ENCODE results near the gene ZNF48. TPM values are rescaled to one million over a fixed set of nuclear protein-coding genes. Genes with fewer than 3 reads are reported as not detected.
A peak's percentile ranks its signal among the peaks of the same experiment; 100 is the strongest.

Gene ZNF48
- total and polyA plus RNA-seq, 2 donors (not counting 1 experiment from before 2014, with no cell fraction given): 8.4 to 13.3 TPM

DNA sequence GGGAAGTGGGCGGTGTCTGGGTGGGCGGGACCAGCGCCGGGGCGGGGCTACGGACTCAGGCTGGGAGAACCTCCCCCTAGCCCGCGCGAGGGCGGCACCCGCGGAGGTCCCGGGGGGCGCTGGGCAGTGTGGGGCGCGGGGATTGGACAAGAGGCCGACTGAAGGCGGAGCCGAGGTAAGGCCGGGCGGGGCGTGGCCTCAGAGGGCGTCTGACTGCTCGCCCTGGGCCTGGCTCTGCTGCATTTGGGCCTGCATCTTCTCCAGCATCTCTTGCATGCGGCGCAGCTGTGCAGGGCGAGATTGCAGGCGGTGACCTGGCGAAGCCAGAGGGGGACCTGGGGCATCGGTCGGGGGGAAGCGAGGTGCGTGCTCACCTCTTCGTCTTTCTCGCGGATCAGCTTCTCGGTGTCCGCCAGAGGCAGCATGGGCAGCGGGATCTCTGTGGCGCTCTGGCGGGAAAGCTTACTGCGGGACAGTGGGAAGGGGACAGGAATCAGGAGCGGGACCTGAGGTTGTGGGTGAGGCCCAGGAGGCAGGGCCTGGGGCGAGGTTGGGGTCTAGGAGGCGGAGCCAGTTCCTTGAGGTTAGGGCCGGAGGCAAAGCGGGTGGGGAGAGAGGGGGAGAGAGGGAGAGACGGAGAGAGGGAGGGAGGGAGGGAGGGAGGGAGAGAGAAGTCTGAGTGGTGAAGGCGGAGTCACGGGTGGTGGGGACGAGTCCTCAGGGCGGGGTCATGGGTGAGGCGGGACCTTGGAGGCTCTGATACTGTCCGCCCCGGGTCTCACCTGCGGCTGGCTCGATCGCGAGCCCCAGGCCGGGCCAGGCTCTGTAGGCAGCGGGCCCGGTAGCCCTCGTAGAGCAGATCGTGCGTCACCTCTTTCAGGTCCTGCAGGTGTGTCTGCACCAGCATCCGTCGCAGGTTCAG lies 16.7 kb upstream of the ZNF48 start:
- H3K4me1 Mint-ChIP-seq: peaks cover 50% of the 10 kb centered on the region
- Histone ChIP-seq H3K27ac (ENCODE audit: low read length in 2 of 2) (peak overlapping the region; percentile 97 to 100), H3K4me2 (replicated peaks; ENCODE audit: low read depth, low read length, poor library complexity, severe bottlenecking) (peak overlapping the region; percentile 100)

More for the DNA sequence above, 16.7 kb upstream of the ZNF48 start:
- DNase-seq (peak; percentile 99), ATAC-seq (ENCODE audit: low read depth) (peak; percentile 85)
- intact Hi-C loops (cut with micrococcal nuclease): loop anchor here (1.0 to 10.0 kb wide), 10 partner anchors 8 to 1454 kb away; partner anchors contain the start of genes ALDOA, CD2BP2, FBRS and ITGAL
- H3K4me3 ChIP-seq (ENCODE audit: control extremely low read depth in 1 of 5, extremely low read depth in 1 of 5, insufficient read depth in 1 of 5, low read depth in 2 of 5, low read length in 4 of 5): peak overlapping the region; percentile 42 to 87 (median 68)
- peaks cover 46% of the 10 kb centered on the region for H3K79me2 ChIP-seq (ENCODE audit: control insufficient read depth, insufficient read depth, low read length)
- peak overlapping the region; percentile 94 for H3K4me3 Mint-ChIP-seq
- ChIA-PET CTCF (interaction anchor here (0.6 to 2.0 kb wide), 7 partner anchors 17 to 250 kb away, joined by 3 to 9 read pairs (median 4); partner anchors contain the start of genes ZNF48 and ZNF771), POLR2A (interaction anchor here (0.5 to 3.0 kb wide), 15 partner anchors 14 to 1855 kb away, joined by 3 to 11 read pairs (median 6); partner anchors contain the start of genes CORO1A, ZNF48 and ZNF771)
- WGBS (ENCODE audit: insufficient coverage): under 1% methylated on average over 60 of the region's 67 CpGs
- TF ChIP-seq CTCF (IDR thresholded peaks at IDR 0.05) (no peak), EZH2 (IDR thresholded peaks at IDR 0.05; ENCODE audit: borderline replicate concordance, insufficient read depth, low read depth, low read length, poor library complexity, severe bottlenecking) (no peak)
- no peaks in the 10 kb centered on the region for H4K20me1 ChIP-seq (ENCODE audit: control insufficient read depth, insufficient read depth, low read length, poor library complexity, severe bottlenecking)
- no peaks in the 10 kb centered on the region for H3K27me3 ChIP-seq (replicated peaks in 1 of 4; ENCODE audit: control extremely low read depth in 1 of 4, control insufficient read depth in 3 of 4, insufficient read depth in 4 of 4, low read length in 3 of 4)
- H3K36me3 ChIP-seq (replicated peaks in 1 of 2; ENCODE audit: control extremely low read depth in 1 of 2, control insufficient read depth in 1 of 2, extremely low read depth in 1 of 2, insufficient read depth in 2 of 2, low read length in 1 of 2): peaks cover 0 to 2% of the 10 kb centered on the region in 2 experiments
- peak overlapping the region; percentile 99 for H3K9ac ChIP-seq (ENCODE audit: low read length)
- H3K27ac Mint-ChIP-seq: peak overlapping the region; percentile 100
- peaks cover 33 to 64% of the 10 kb centered on the region in 2 donors for H3K4me1 ChIP-seq (ENCODE audit: control insufficient read depth in 2 of 2, insufficient read depth in 2 of 2, low read length in 2 of 2)
- H2AFZ ChIP-seq (ENCODE audit: insufficient read depth, low read depth, low read length, poor library complexity, severe bottlenecking): peak overlapping the region; percentile 77
- no peaks in the 10 kb centered on the region for H3K27me3 Mint-ChIP-seq
- H3K9me3 Mint-ChIP-seq (ENCODE audit: insufficient read depth): no peaks in the 10 kb centered on the region
- H3K9me3 ChIP-seq (ENCODE audit: control extremely low read depth in 1 of 3, control insufficient read depth in 2 of 3, insufficient read depth in 1 of 3, low read length in 2 of 3): peaks cover 0 to 2% (median 0%) of the 10 kb centered on the region in 3 donors
